ENCODE data around the gene COL4A1.

Gene COL4A1

DNA sequence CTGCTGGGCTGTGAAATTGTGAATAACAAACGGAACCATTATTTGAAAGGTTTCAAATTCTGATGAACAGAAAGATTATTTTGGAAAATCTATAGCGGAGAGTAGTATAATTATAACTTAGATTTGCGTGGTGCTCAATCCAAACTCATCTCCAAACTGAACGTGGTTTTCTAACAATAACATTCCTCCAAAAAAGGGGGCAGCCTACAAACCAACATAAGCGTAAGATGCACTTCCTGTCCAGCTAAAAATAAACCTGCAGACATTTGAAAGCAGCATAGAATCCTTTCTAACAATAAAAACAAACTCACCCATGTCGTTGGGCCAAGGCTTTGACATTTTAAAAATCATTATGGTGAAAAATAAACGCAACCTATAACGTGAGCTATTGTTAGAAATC, 178.4 kb downstream of the COL4A1 start:
- no peaks in the 10 kb centered on the region for H3K27me3 ChIP-seq (ENCODE audit: insufficient read depth, insufficient read length)
- TF ChIP-seq YY1 (IDR thresholded peaks at IDR 0.05; ENCODE audit: insufficient read depth, insufficient read length) (no peak), SUZ12 (IDR thresholded peaks at IDR 0.05; ENCODE audit: extremely low read depth, insufficient read depth, insufficient read length) (no peak), ZNF274 (IDR thresholded peaks at IDR 0.05; ENCODE audit: low read depth, low read length) (no peak)
- peaks cover 17% of the 10 kb centered on the region for H3K4me1 ChIP-seq (ENCODE audit: insufficient read depth, insufficient read length)
- no peak overlapping the region for H3K4me3 ChIP-seq (ENCODE audit: insufficient read length, low read depth)
- no peaks in the 10 kb centered on the region for H3K36me3 ChIP-seq (ENCODE audit: insufficient read depth, insufficient read length, low read length)
- H3K9ac ChIP-seq (ENCODE audit: insufficient read length, low read depth), result no peak overlapping the region
- no peak for DNase-seq (ENCODE audit: low read depth, low spot score)
- H3K9me3 ChIP-seq (ENCODE audit: insufficient read depth, low read length), result peaks cover 16% of the 10 kb centered on the region

DNA sequence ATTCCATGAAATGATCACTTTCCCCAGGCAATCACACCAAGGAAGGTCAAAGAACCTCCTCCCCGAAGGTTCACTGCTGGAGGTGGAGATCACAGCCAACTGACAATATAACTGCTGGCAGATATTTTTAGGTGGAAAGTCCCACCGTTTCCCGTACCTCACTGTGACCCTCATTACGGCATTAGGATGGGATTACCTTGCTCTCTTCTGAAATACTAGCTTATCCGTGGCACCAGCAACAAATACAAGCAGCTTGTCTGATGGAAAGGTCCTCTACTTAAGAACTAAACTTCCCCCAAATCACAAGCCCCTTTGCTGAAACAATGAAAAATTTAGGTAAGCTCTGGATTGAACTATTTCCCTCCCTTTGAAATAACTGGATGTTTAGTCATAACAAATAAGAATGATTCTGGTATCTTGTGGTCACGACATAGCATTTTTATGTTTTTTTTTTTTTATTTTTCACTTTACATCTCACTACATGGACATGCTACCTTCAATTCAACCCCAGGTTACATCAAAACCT, 178.9 kb downstream of the COL4A1 start:
- Histone ChIP-seq H3K9ac (ENCODE audit: insufficient read length, low read depth) (no peak overlapping the region), H3K9me3 (ENCODE audit: insufficient read depth, low read length) (peaks cover 16% of the 10 kb centered on the region), H3K4me1 (ENCODE audit: insufficient read depth, insufficient read length) (peaks cover 16% of the 10 kb centered on the region), H3K4me3 (ENCODE audit: insufficient read length, low read depth) (no peak overlapping the region), H3K27me3 (ENCODE audit: insufficient read depth, insufficient read length) (no peaks in the 10 kb centered on the region), H3K36me3 (ENCODE audit: insufficient read depth, insufficient read length, low read length) (no peaks in the 10 kb centered on the region)
- TF ChIP-seq YY1 (IDR thresholded peaks at IDR 0.05; ENCODE audit: insufficient read depth, insufficient read length) (no peak), SUZ12 (IDR thresholded peaks at IDR 0.05; ENCODE audit: extremely low read depth, insufficient read depth, insufficient read length) (no peak), ZNF274 (IDR thresholded peaks at IDR 0.05; ENCODE audit: low read depth, low read length) (no peak)
- no peak for DNase-seq (ENCODE audit: low read depth, low spot score)

DNA sequence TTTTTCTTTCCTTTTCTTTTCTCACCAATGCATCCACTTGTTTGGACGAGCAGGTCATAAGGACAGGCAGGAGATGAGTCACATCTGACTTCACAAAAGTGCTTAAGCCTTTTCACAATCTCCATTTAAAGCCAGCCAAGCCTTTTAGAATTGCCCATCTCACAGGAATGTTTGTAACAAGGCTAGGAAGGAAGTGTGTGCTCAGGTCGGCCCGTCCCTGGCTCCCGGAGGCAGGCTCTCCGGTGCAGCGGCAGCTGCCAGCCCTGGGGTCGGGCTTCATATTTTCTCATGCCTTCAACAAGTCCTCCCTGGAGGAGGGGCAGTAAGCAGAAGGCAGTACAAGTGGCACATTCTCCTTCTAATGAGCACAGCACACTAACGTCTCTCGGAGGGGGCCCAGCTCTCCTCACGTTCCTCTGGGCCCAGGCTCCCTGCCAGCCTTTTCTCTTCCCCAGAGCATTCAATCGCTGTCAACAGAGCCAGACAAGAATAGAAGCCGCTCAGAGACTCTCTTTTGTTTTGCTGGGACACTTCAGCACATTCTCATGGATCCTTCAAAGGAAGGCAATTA, 180.5 kb downstream of the COL4A1 start:
- TF ChIP-seq YY1 (IDR thresholded peaks at IDR 0.05; ENCODE audit: insufficient read depth, insufficient read length) (no peak), SUZ12 (IDR thresholded peaks at IDR 0.05; ENCODE audit: extremely low read depth, insufficient read depth, insufficient read length) (no peak), ZNF274 (IDR thresholded peaks at IDR 0.05; ENCODE audit: low read depth, low read length) (no peak)
- Histone ChIP-seq H3K4me3 (ENCODE audit: insufficient read length, low read depth) (no peak overlapping the region), H3K9me3 (ENCODE audit: insufficient read depth, low read length) (peaks cover 16% of the 10 kb centered on the region), H3K27me3 (ENCODE audit: insufficient read depth, insufficient read length) (no peaks in the 10 kb centered on the region), H3K4me1 (ENCODE audit: insufficient read depth, insufficient read length) (peaks cover 12% of the 10 kb centered on the region), H3K36me3 (ENCODE audit: insufficient read depth, insufficient read length, low read length) (no peaks in the 10 kb centered on the region), H3K9ac (ENCODE audit: insufficient read length, low read depth) (peak overlapping the region; percentile 9)
- DNase-seq (ENCODE audit: low read depth, low spot score), result peak; percentile 84

DNA sequence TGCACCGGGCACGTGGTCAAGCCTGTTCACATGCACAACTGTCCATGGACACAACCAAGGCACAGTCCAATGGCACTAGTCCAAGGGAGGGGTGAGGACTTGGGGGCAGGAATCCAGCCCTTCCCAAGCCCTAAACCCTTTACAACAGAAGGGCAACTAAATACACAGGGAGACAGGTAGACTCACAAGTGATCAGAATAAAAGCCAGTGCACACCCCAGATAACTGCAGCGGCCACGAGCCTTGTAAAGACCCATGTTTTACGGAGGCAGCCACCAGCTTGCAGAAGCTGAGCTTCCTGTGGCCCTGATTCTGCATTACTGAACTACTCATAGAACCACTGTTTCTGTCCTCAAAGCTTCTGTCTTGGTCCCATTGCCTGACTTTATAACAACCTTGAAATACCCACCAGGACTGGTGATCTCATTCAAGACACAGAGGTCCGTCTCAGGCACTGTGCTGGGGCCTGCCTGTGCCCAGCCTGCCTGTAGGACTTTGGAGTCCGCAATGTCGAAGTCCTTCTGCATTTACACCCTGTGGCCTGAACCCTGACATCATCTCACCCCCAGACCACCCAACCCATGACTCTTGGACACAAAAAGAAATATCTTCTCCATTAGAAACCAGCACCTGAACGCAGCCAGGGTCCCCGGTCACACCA, 181.2 kb downstream of the COL4A1 start:
- no peak for TF ChIP-seq YY1 (IDR thresholded peaks at IDR 0.05; ENCODE audit: insufficient read depth, insufficient read length)
- no peak for TF ChIP-seq ZNF274 (IDR thresholded peaks at IDR 0.05; ENCODE audit: low read depth, low read length)
- TF ChIP-seq SUZ12 (IDR thresholded peaks at IDR 0.05; ENCODE audit: extremely low read depth, insufficient read depth, insufficient read length), result no peak
- H3K4me3 ChIP-seq (ENCODE audit: insufficient read length, low read depth), result no peak overlapping the region
- H3K36me3 ChIP-seq (ENCODE audit: insufficient read depth, insufficient read length, low read length), result no peaks in the 10 kb centered on the region
- H3K9me3 ChIP-seq (ENCODE audit: insufficient read depth, low read length), result peaks cover 16% of the 10 kb centered on the region
- H3K9ac ChIP-seq (ENCODE audit: insufficient read length, low read depth), result peak overlapping the region; percentile 37
- H3K4me1 ChIP-seq (ENCODE audit: insufficient read depth, insufficient read length), result peaks cover 12% of the 10 kb centered on the region
- no peaks in the 10 kb centered on the region for H3K27me3 ChIP-seq (ENCODE audit: insufficient read depth, insufficient read length)
- DNase-seq (ENCODE audit: low read depth, low spot score), result no peak

DNA sequence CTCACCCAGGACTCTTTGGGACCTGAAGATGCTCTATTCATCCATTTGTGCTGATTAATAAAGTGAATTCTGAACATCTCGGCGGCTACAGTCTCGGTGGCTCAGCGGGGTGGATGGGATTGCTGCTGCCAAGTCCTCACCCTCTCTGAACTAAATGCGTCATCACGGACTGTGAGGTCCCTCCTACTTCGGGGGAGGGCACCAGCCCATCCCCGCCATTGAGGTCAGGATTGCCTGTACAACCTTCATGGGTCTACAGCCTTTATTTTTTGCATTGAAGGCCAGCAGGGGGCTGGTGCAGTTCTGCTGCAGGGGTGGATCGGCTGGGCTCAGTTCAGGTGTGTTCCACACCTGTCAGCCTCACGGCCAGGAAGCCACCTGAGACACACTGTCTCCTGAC, 181.8 kb downstream of the COL4A1 start:
- Histone ChIP-seq H3K4me3 (ENCODE audit: insufficient read length, low read depth) (no peak overlapping the region), H3K4me1 (ENCODE audit: insufficient read depth, insufficient read length) (peaks cover 12% of the 10 kb centered on the region), H3K9me3 (ENCODE audit: insufficient read depth, low read length) (peaks cover 16% of the 10 kb centered on the region), H3K9ac (ENCODE audit: insufficient read length, low read depth) (no peak overlapping the region), H3K27me3 (ENCODE audit: insufficient read depth, insufficient read length) (no peaks in the 10 kb centered on the region), H3K36me3 (ENCODE audit: insufficient read depth, insufficient read length, low read length) (no peaks in the 10 kb centered on the region)
- DNase-seq (ENCODE audit: low read depth, low spot score), result no peak
- TF ChIP-seq SUZ12 (IDR thresholded peaks at IDR 0.05; ENCODE audit: extremely low read depth, insufficient read depth, insufficient read length) (no peak), YY1 (IDR thresholded peaks at IDR 0.05; ENCODE audit: insufficient read depth, insufficient read length) (no peak), ZNF274 (IDR thresholded peaks at IDR 0.05; ENCODE audit: low read depth, low read length) (no peak)

DNA sequence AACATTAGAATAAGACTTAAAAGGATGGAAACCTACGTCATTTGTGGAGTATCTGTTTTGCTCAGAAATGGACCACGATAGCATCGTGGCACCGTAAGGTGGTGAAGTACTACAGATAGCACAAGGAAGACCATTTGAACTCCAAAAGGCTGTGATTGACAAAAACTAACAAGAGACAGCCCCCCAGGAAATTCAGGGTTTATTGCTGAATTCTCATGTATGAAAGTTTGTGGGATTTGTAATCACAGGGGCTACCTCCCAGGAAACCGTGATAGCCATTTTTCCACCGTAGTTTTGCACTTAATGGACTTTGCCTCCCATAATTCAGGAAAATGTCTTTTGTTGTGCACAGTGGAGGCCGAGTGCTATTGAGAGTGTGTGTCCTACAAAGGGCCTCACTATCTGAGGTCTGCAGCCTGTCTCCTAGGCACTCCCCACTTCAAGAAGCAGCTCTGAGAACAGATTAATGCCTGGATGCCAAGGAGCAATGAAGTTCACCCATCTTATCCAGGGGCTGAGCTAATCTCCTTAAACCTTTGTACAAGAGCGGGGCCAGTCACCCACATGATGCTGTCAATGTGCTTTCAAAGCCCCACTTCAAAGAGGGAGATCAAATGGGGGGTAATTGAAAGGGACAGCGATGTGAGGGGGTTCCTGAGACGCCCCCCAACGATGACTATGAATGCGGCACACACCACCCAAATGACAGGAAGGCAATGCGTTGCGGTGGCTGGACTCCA, 182.6 kb downstream of the COL4A1 start:
- Histone ChIP-seq H3K36me3 (ENCODE audit: insufficient read depth, insufficient read length, low read length) (no peaks in the 10 kb centered on the region), H3K9ac (ENCODE audit: insufficient read length, low read depth) (no peak overlapping the region), H3K4me3 (ENCODE audit: insufficient read length, low read depth) (no peak overlapping the region), H3K9me3 (ENCODE audit: insufficient read depth, low read length) (peaks cover 16% of the 10 kb centered on the region), H3K4me1 (ENCODE audit: insufficient read depth, insufficient read length) (peaks cover 12% of the 10 kb centered on the region), H3K27me3 (ENCODE audit: insufficient read depth, insufficient read length) (no peaks in the 10 kb centered on the region)
- no peak for DNase-seq (ENCODE audit: low read depth, low spot score)
- TF ChIP-seq ZNF274 (IDR thresholded peaks at IDR 0.05; ENCODE audit: low read depth, low read length), result no peak
- TF ChIP-seq SUZ12 (IDR thresholded peaks at IDR 0.05; ENCODE audit: extremely low read depth, insufficient read depth, insufficient read length), result no peak
- no peak for TF ChIP-seq YY1 (IDR thresholded peaks at IDR 0.05; ENCODE audit: insufficient read depth, insufficient read length)
